ENCODE results near the gene MCU. TPM values are rescaled to one million over a fixed set of nuclear protein-coding genes. Genes with fewer than 3 reads are reported as not detected.

Gene MCU
- total and polyA plus RNA-seq, 2 of the 8 experiments (the other 6 are each of a cell fraction or from before 2014, with no cell fraction given) = 51.6 to 62.2 TPM

- CTCF ChIA-PET (ENCODE audit: partially characterized antibody) = interaction anchor here (0.6 to 1.3 kb wide), 4 partner anchors 18 to 322 kb away, joined by 3 read pairs; no protein-coding TSS in a partner anchor
- Histone ChIP-seq H3K23ac (ENCODE audit: insufficient read length) (no peak overlapping the region), H3K36me3 (ENCODE audit: control insufficient read depth in 2 of 4, insufficient read depth in 4 of 4, low read length in 3 of 4) (no peaks in the 10 kb centered on the region), H3K79me2 (ENCODE audit: control insufficient read depth in 1 of 2, insufficient read depth in 2 of 2, low read length in 2 of 2) (peaks cover 30 to 94% of the 10 kb centered on the region in 2 experiments), H2BK15ac (ENCODE audit: low read length) (no peak overlapping the region), H2BK20ac (ENCODE audit: low read length) (no peak overlapping the region), H3K18ac (ENCODE audit: extremely low read depth, low read length) (no peak overlapping the region), H2BK5ac (ENCODE audit: low read depth, low read length) (no peak overlapping the region), H4K5ac (ENCODE audit: insufficient read length, low read depth, low read length) (no peak overlapping the region), H2AFZ (ENCODE audit: low read length) (no peak overlapping the region), H3K23me2 (ENCODE audit: low read depth, low read length) (peaks cover 3% of the 10 kb centered on the region; the same call in 1 of the 2 replicates), H3K56ac (replicated peaks; ENCODE audit: insufficient read length, low read depth, low read length) (no peak overlapping the region), H3K9me3 (ENCODE audit: insufficient read depth in 2 of 2, low read depth in 1 of 2, low read length in 1 of 2) (no peaks in the 10 kb centered on the region), H2BK12ac (ENCODE audit: low read depth, low read length) (no peak overlapping the region), H3K4me1 (replicated peaks in 1 of 4; ENCODE audit: control insufficient read depth in 3 of 4, insufficient read depth in 4 of 4, low read length in 3 of 4) (peaks cover 0 to 3% (median 0%) of the 10 kb centered on the region in 4 experiments; a peak in 2 of 7 replicates), H2AK5ac (ENCODE audit: low read depth, low read length) (no peak overlapping the region), H3K14ac (ENCODE audit: insufficient read length) (no peak overlapping the region), H3K4ac (replicated peaks; ENCODE audit: insufficient read length, low read depth, low read length) (no peak overlapping the region), H3K9ac (replicated peaks in 1 of 4; ENCODE audit: extremely low read depth in 1 of 4, low read depth in 3 of 4, low read length in 3 of 4) (no peak overlapping the region), H4K8ac (ENCODE audit: extremely low read depth, insufficient read depth, low read length) (no peak overlapping the region), H4K20me1 (replicated peaks in 1 of 2; ENCODE audit: control insufficient read depth in 1 of 2, insufficient read depth in 2 of 2, low read length in 2 of 2) (peaks cover 8 to 10% of the 10 kb centered on the region in 2 experiments), H3K27ac (ENCODE audit: low read depth, low read length) (no peak overlapping the region), H2BK120ac (replicated peaks; ENCODE audit: low read depth, low read length) (no peak overlapping the region), H3K79me1 (ENCODE audit: low read depth, low read length) (peaks cover 5% of the 10 kb centered on the region; the same call in 1 of the 2 replicates), H4K91ac (replicated peaks; ENCODE audit: insufficient read length, low read length) (no peak overlapping the region), H3K27me3 (replicated peaks in 1 of 4; ENCODE audit: control insufficient read depth in 3 of 4, extremely low read depth in 1 of 4, insufficient read depth in 3 of 4, low read length in 3 of 4) (no peaks in the 10 kb centered on the region), H3K4me3 (ENCODE audit: extremely low read depth in 1 of 4, insufficient read depth in 2 of 4, low read depth in 3 of 4, low read length in 4 of 4) (no peak overlapping the region), H3K4me2 (ENCODE audit: insufficient read depth in 1 of 2, low read depth in 2 of 2, low read length in 2 of 2) (no peak overlapping the region)
- FAIRE-seq = no peak
- DNase-seq (ENCODE audit: low read depth in 1 of 2, low spot score in 2 of 2) = no peak
- POLR2A ChIA-PET (ENCODE audit: partially characterized antibody) = no interaction called here
- TF ChIP-seq TAF7 (optimal IDR thresholded peaks at IDR 0.05; ENCODE audit: borderline replicate concordance, low read depth, low read length) = no peak
- TF ChIP-seq TAF1 (IDR thresholded peaks at IDR 0.05; ENCODE audit: low read depth, low read length) = no peak
- no peak for TF ChIP-seq EZH2 (IDR thresholded peaks at IDR 0.05; ENCODE audit: low read depth, low read length, severe bottlenecking)
- TF ChIP-seq POLR2AphosphoS5 (IDR thresholded peaks at IDR 0.05; ENCODE audit: low read depth, low read length) = no peak
- no peak for TF ChIP-seq FOSL1 (IDR thresholded peaks at IDR 0.05; ENCODE audit: insufficient read depth, low read depth, low read length)
- TF ChIP-seq YY1 (IDR thresholded peaks at IDR 0.05; ENCODE audit: low read depth, low read length) = no peak
- no peak for TF ChIP-seq EP300 (IDR thresholded peaks at IDR 0.05; ENCODE audit: borderline replicate concordance in 1 of 2, low read depth in 2 of 2, low read length in 2 of 2)
- TF ChIP-seq, protein P1, sequence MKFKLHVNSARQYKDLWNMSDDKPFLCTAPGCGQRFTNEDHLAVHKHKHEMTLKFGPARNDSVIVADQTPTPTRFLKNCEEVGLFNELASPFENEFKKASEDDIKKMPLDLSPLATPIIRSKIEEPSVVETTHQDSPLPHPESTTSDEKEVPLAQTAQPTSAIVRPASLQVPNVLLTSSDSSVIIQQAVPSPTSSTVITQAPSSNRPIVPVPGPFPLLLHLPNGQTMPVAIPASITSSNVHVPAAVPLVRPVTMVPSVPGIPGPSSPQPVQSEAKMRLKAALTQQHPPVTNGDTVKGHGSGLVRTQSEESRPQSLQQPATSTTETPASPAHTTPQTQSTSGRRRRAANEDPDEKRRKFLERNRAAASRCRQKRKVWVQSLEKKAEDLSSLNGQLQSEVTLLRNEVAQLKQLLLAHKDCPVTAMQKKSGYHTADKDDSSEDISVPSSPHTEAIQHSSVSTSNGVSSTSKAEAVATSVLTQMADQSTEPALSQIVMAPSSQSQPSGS (IDR thresholded peaks at IDR 0.05; ENCODE audit: low read length) = no peak
- TF ChIP-seq ASH2L (IDR thresholded peaks at IDR 0.05; ENCODE audit: low read length) = no peak
- no peak for TF ChIP-seq NANOG (IDR thresholded peaks at IDR 0.05; ENCODE audit: insufficient read depth, low read depth, low read length, poor library complexity, severe bottlenecking)
- no peak for TF ChIP-seq KDM4A (IDR thresholded peaks at IDR 0.05; ENCODE audit: low read depth, low read length, severe bottlenecking)
- TF ChIP-seq HDAC2 (IDR thresholded peaks at IDR 0.05; ENCODE audit: borderline replicate concordance in 1 of 2, low read depth in 2 of 2, low read length in 2 of 2) = no peak
- TF ChIP-seq PHF8 (conservative IDR thresholded peaks at IDR 0.05; ENCODE audit: low read depth, low read length) = no peak
Measured at GRCh38 chr10:72697716-72698115, 5.8 kb downstream of the MCU start.
